ENCODE results near the gene SPACA7. TPM values are rescaled to one million over a fixed set of nuclear protein-coding genes. Genes with fewer than 3 reads are reported as not detected.

Gene SPACA7
- total RNA-seq, 1 experiment from 2014 or later, result not detected

DNA sequence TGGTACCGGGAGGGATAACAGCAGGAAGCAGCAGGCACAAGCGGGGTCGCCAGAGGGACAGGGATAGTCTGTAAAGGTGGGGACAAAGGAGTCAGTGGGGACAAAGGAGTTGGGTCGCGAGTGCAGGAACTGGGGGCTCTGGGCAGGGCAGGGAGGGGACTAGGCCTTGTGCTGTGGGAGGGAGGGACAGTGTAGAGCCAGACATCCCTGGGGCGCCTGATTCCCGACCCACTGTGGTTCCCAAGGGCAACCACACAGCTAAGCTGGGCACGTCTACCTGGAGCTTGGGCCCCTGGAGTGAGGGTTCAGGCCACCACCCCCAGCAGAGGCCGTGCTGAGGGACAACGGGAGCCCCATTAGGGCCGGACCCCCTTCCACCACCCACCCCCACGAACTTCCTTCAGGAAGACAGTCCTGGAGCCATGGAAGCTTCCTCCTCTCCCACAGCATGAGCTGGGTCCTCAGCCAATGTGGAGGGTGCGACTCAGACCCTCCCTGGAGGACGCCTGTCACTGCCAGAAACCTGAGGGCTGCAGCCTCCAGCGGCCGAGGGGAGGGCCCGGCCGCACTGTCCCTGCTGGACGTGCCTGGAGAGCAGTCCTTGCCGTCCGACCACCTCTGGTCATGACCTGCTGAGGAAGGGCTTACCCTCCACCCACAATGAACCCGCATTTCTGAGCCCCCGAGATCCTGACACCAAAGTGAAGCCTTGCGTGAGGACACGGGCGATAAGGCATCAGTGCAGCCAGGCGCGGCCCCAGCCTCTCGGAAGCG lies 77.9 kb downstream of the SPACA7 start:
- no peaks in the 10 kb centered on the region; a peak in 1 of 5 replicates for H3K9me3 Mint-ChIP-seq
- no peak overlapping the region for H2BK5ac ChIP-seq (ENCODE audit: insufficient read length, low read length)
- H4K5ac ChIP-seq (ENCODE audit: insufficient read length, low read depth, low read length), result no peak overlapping the region
- H3K4me2 ChIP-seq (ENCODE audit: insufficient read depth, insufficient read length, low read length), result no peak overlapping the region
- no peaks in the 10 kb centered on the region for H3K9me3 ChIP-seq (ENCODE audit: control insufficient read depth, low read depth, low read length)
- no peaks in the 10 kb centered on the region for H3K23me2 ChIP-seq (ENCODE audit: insufficient read length, low read depth, low read length, poor library complexity, severe bottlenecking)
- H3K4ac ChIP-seq (ENCODE audit: low read depth, low read length), result no peak overlapping the region
- no peaks in the 10 kb centered on the region for H3K4me1 Mint-ChIP-seq
- H4K91ac ChIP-seq (ENCODE audit: insufficient read length, low read depth, low read length), result no peak overlapping the region
- no peak overlapping the region for H2AFZ ChIP-seq (ENCODE audit: low read length)
- H3K14ac ChIP-seq (ENCODE audit: insufficient read depth, low read length), result no peak overlapping the region
- H4K20me1 ChIP-seq (ENCODE audit: control insufficient read depth, insufficient read depth, insufficient read length), result no peaks in the 10 kb centered on the region
- no peak overlapping the region for H2BK15ac ChIP-seq (ENCODE audit: low read depth, low read length)
- peak; percentile 25 for DNase-seq
- no peak overlapping the region for H3T11ph ChIP-seq (ENCODE audit: low read length)
- H3K36me3 Mint-ChIP-seq (ENCODE audit: insufficient read depth in 1 of 3, low read depth in 3 of 3), result no peaks in the 10 kb centered on the region; a peak in 2 of 7 replicates
- TF ChIP-seq, protein P1, sequence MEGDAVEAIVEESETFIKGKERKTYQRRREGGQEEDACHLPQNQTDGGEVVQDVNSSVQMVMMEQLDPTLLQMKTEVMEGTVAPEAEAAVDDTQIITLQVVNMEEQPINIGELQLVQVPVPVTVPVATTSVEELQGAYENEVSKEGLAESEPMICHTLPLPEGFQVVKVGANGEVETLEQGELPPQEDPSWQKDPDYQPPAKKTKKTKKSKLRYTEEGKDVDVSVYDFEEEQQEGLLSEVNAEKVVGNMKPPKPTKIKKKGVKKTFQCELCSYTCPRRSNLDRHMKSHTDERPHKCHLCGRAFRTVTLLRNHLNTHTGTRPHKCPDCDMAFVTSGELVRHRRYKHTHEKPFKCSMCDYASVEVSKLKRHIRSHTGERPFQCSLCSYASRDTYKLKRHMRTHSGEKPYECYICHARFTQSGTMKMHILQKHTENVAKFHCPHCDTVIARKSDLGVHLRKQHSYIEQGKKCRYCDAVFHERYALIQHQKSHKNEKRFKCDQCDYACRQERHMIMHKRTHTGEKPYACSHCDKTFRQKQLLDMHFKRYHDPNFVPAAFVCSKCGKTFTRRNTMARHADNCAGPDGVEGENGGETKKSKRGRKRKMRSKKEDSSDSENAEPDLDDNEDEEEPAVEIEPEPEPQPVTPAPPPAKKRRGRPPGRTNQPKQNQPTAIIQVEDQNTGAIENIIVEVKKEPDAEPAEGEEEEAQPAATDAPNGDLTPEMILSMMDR (conservative IDR thresholded peaks at IDR 0.05), result no peak
- H3K27ac ChIP-seq (ENCODE audit: insufficient read length, low read depth, low read length), result no peak overlapping the region
- no peak overlapping the region for H3K9ac ChIP-seq (ENCODE audit: extremely low read depth, insufficient read length, low read length)
- no peak overlapping the region for H3K56ac ChIP-seq (ENCODE audit: insufficient read length, low read depth, low read length)
- no peaks in the 10 kb centered on the region for H3K79me1 ChIP-seq (ENCODE audit: insufficient read depth, low read depth, low read length, poor library complexity, severe bottlenecking)
- no peaks in the 10 kb centered on the region for H3K4me1 ChIP-seq (ENCODE audit: insufficient read depth, low read length)
- H4K8ac ChIP-seq (replicated peaks; ENCODE audit: insufficient read length, low read depth, low read length), result no peak overlapping the region
- H2BK20ac ChIP-seq (ENCODE audit: low read depth, low read length, poor library complexity, severe bottlenecking), result no peak overlapping the region
- H3K18ac ChIP-seq (ENCODE audit: insufficient read length, low read depth, low read length), result no peak overlapping the region
- peaks cover 20% of the 10 kb centered on the region for H3K27me3 Mint-ChIP-seq (ENCODE audit: low read depth)
- H2AK5ac ChIP-seq (ENCODE audit: insufficient read length, low read length), result no peak overlapping the region
- H2BK12ac ChIP-seq (ENCODE audit: insufficient read length, low read depth, low read length), result no peak overlapping the region
- no peak overlapping the region for H3K4me3 Mint-ChIP-seq
- WGBS (ENCODE audit: extremely low coverage, insufficient read length, low lambda C conversion rate), result no CpG with 5 or more reads among the region's 30 CpGs
- no peaks in the 10 kb centered on the region for H3K27me3 ChIP-seq (ENCODE audit: insufficient read depth, low read length)
- no peak overlapping the region for H2BK120ac ChIP-seq (ENCODE audit: low read depth, low read length, poor library complexity, severe bottlenecking)
- no peak overlapping the region for H3K23ac ChIP-seq (ENCODE audit: insufficient read length, low read depth, low read length)
- no peak overlapping the region; a peak in 2 of 7 replicates for H3K27ac Mint-ChIP-seq
- no peaks in the 10 kb centered on the region for H3K79me2 ChIP-seq (ENCODE audit: insufficient read depth, low read length)
